Measurements from ENCODE around the gene TSKU.

TSKU gene

DNA sequence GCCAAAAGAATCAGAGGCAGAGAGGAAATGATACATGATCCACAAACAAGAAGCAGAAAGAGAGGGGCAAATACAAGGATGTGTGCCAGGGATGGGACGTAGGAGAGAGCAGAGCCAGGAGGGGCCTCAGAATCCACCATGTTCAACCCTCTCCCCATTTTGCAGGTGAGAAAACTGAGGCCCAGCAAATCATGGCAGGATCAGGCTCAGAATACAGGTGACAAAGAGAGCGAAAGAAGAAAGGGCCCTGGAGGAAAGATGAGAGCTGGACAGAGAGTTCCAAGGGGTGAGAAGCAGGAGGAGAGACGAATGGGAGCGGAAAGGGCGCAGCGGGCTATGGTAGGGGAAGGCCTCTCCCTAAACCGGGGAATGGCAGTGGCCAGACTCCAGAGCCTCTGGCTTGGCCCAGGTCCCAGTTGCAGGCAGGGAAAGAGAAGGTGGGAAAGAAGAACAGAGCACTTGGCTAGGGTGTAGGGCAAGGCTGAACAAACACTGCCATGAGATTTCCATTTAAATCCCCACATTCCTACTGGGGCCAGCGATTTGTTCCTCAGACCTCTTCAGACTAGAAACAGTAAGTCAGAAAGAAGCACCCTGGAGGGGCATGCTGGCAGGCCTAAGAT lies 44.4 kb upstream of the TSKU start:
- TF ChIP-seq, protein P1, sequence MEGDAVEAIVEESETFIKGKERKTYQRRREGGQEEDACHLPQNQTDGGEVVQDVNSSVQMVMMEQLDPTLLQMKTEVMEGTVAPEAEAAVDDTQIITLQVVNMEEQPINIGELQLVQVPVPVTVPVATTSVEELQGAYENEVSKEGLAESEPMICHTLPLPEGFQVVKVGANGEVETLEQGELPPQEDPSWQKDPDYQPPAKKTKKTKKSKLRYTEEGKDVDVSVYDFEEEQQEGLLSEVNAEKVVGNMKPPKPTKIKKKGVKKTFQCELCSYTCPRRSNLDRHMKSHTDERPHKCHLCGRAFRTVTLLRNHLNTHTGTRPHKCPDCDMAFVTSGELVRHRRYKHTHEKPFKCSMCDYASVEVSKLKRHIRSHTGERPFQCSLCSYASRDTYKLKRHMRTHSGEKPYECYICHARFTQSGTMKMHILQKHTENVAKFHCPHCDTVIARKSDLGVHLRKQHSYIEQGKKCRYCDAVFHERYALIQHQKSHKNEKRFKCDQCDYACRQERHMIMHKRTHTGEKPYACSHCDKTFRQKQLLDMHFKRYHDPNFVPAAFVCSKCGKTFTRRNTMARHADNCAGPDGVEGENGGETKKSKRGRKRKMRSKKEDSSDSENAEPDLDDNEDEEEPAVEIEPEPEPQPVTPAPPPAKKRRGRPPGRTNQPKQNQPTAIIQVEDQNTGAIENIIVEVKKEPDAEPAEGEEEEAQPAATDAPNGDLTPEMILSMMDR (conservative IDR thresholded peaks at IDR 0.05; ENCODE audit: low read length) = no peak
- no peak for DNase-seq (ENCODE audit: low read depth)
- no peak overlapping the region for H3K4me3 ChIP-seq (ENCODE audit: low read length)

DNA sequence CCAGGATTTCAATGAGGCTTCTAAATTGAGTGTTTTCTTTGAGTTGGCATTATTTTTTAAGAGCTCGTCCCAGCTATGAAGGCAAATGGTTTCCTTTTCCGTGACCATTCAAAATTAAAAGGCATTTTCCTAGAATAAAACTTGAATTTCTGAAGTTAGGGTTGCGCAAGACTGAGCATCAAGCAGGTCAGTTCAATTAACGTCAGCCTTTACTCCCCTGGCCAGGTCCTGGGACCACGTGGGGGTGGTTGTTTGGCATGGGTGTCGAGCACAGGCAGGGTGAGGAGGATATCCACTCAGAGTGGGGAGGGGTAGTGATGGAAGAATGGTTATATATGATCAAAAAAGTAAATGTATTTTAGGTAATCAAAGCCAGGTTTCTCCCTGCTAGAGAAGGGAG lies 43.4 kb upstream of the TSKU start:
- TF ChIP-seq, protein P1 (conservative IDR thresholded peaks at IDR 0.05; ENCODE audit: low read length) = no peak
- H3K4me3 ChIP-seq (ENCODE audit: low read length) = no peak overlapping the region
- DNase-seq (ENCODE audit: low read depth) = no peak

DNA sequence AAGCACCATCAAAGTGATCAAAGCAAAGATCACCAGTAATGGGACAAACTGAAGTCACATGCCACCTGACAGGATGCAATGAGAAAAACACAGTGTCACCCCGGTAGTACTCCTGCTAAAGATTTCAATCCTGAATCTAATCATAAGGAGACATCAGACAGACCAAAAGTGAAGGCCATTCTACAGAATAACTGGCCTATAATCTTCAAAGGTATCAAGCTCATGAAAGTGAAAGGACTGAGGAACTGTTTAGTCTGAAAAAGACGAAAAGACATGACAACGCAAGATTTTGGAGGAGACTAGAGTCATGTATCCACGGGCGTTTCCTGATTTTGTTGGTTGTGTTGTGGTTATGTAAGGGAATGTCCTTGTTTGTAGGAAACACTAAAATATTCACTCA lies 42.4 kb upstream of the TSKU start:
- no peak for DNase-seq (ENCODE audit: low read depth)
- TF ChIP-seq, protein P1 (conservative IDR thresholded peaks at IDR 0.05; ENCODE audit: low read length) = no peak
- H3K4me3 ChIP-seq (ENCODE audit: low read length) = no peak overlapping the region

DNA sequence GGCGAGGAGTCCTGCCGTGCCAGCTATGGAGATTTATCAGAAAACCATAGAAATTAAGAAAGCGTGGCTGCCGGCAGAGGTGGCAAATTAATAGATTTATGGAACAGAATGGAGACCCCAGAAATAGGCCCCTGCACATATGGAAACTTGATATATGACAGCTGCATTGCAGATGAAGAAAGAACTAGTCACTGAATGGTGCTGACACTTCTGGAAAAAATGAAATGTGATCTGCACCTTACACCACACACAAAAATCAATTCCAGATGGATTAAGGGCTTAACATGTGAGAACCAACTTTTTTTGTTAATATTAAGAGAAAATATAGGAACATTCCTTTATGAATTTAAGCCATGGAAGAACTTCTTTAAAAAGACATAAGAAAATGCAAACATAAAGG lies 40.3 kb upstream of the TSKU start:
- no peak overlapping the region for H3K4me3 ChIP-seq (ENCODE audit: low read length)
- DNase-seq (ENCODE audit: low read depth) = peak; percentile 68
- TF ChIP-seq, protein P1 (conservative IDR thresholded peaks at IDR 0.05; ENCODE audit: low read length) = no peak

DNA sequence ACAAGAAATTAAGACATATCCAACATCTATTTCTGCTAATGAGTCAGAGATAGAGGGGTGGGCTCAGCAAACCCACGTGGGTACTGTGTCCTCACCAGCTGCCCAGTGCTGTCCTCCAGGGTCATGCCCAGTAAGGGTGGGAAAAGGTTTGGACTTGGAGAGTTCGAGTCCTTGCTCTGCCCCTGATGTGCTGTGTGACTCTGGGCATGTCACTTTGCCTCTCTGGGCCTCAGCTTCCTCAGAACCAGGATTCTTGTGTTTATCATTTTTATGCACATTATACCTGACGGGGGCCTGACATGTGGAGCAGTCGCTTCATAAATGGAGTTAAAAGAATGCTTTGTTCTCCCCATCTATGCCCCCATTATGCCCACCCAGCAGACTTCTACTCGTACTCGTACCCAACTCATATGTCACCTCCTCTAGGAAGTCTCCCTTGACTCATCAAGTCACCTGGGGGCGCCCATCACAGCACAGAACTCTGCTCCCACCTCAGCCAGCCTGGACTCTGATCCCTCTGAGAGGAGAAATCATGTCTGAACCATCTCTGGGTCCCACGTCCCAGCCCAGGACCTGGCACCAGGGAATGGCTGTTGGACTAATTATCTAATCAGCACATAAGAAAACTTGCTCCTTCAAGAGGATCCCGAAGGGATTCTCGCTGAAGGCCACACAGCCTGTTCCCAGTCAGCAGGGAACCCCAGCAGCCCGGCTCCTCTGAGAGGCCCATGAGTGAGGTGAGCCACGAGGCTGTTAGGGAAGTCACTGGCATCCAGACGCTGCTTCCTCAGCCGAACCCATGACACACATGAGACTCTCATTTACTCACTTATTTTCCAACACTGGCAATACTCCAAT lies 38.7 kb upstream of the TSKU start:
- H3K4me3 ChIP-seq (ENCODE audit: low read length) = no peak overlapping the region
- DNase-seq (ENCODE audit: low read depth) = peak; percentile 53
- TF ChIP-seq, protein P1 (conservative IDR thresholded peaks at IDR 0.05; ENCODE audit: low read length) = no peak

DNA sequence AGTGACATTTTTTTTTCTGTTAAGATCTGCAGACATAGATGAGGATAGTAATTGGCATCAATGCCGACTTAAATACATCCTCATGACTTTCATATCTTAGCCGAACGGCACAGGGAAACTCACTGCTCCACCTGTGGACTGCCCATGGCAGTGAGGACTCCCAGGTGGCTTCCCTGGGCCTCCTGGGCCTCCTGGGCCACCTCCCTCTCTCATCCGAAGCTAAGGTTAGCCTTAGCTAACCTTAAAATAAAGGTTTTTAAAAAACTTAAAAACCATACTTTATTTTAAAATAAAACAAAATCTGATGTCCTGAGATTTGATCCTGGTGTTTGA lies 38.1 kb upstream of the TSKU start:
- DNase-seq (ENCODE audit: low read depth) = no peak
- TF ChIP-seq, protein P1 (conservative IDR thresholded peaks at IDR 0.05; ENCODE audit: low read length) = no peak
- no peak overlapping the region for H3K4me3 ChIP-seq (ENCODE audit: low read length)
